Mesenchymal stem cell (in vitro differentiated cells and primary cell): ENCODE measurements around the gene RGSL1.

ENCODE experiments used
- DNase-seq: peaks from one replicate; pipeline ENCODE4 v3.0.0-alpha.2; 2013
- H2AFZ ChIP-seq: one replicate; pipeline ENCODE4 v1.6.1; 2013; ENCODE audit warnings: low read depth, mild to moderate bottlenecking, control low read depth, inconsistent platforms, low read length, moderate library complexity
- H2AK5ac ChIP-seq: 2 replicates; pipeline ENCODE4 v1.6.1; 2013; ENCODE audit warnings: low read length, moderate library complexity, mild to moderate bottlenecking, inconsistent platforms; ENCODE audit not compliant: severe bottlenecking
- H2BK120ac ChIP-seq: one replicate; pipeline ENCODE4 v1.6.1; 2013; ENCODE audit warnings: low read depth, mild to moderate bottlenecking, inconsistent platforms, low read length, moderate library complexity
- H2BK12ac ChIP-seq, 2 experiments: one replicate each; pipeline ENCODE4 v1.6.1; 2013; ENCODE audit warnings: inconsistent platforms in 2 of 2, low read length in 2 of 2, mild to moderate bottlenecking in 2 of 2, moderate library complexity in 2 of 2, control low read depth in 1 of 2
- H2BK15ac ChIP-seq: one replicate; pipeline ENCODE4 v1.6.1; 2013; ENCODE audit warnings: mild to moderate bottlenecking, low read depth, inconsistent platforms; ENCODE audit not compliant: poor library complexity, severe bottlenecking
- H2BK5ac ChIP-seq: 2 replicates; pipeline ENCODE4 v1.6.1; 2013; ENCODE audit warnings: low read depth, mild to moderate bottlenecking, low read length, control low read depth, inconsistent platforms; ENCODE audit not compliant: poor library complexity, severe bottlenecking
- H3K14ac ChIP-seq, 2 experiments: one replicate each; pipeline ENCODE4 v1.6.1; 2013; ENCODE audit warnings: inconsistent platforms in 2 of 2, low read length in 2 of 2, control low read depth in 1 of 2, mild to moderate bottlenecking in 1 of 2, moderate library complexity in 1 of 2
- H3K18ac ChIP-seq, 2 experiments: one replicate each; pipeline ENCODE4 v1.6.1; 2013; ENCODE audit warnings: inconsistent platforms in 2 of 2, low read length in 2 of 2, control low read depth in 1 of 2, low read depth in 1 of 2, mild to moderate bottlenecking in 1 of 2
- H3K23ac ChIP-seq, 2 experiments: one replicate each; pipeline ENCODE4 v1.6.1; 2013; ENCODE audit warnings: inconsistent platforms in 2 of 2, low read length in 2 of 2, mild to moderate bottlenecking in 2 of 2, moderate library complexity in 2 of 2, control low read depth in 1 of 2
- H3K27ac ChIP-seq: 2 replicates; pipeline ENCODE4 v1.5.1; 2013; ENCODE audit warnings: mild to moderate bottlenecking, moderate library complexity, low read length, control low read depth, inconsistent platforms; ENCODE audit not compliant: poor library complexity, severe bottlenecking
- H3K27me3 ChIP-seq, 2 experiments: 2 replicates each; pipeline versions ENCODE4 v1.6.1 to v1.7.0; 2013; ENCODE audit warnings: low read length in 2 of 2, mild to moderate bottlenecking in 2 of 2, moderate library complexity in 2 of 2, control low read depth in 1 of 2, inconsistent platforms in 1 of 2; ENCODE audit not compliant: control insufficient read depth in 1 of 2, insufficient read depth in 1 of 2
- H3K36me3 ChIP-seq, 2 experiments: 2 replicates each; pipeline versions ENCODE4 v1.6.1 to v1.7.0; 2013; ENCODE audit warnings: low read length in 2 of 2, control low read depth in 1 of 2, inconsistent platforms in 1 of 2, low read depth in 1 of 2, mild to moderate bottlenecking in 1 of 2; ENCODE audit not compliant: insufficient read depth in 2 of 2, control insufficient read depth in 1 of 2
- H3K4ac ChIP-seq, 2 experiments: one replicate each; pipeline ENCODE4 v1.6.1; 2013; ENCODE audit warnings: inconsistent platforms in 2 of 2, low read length in 2 of 2, mild to moderate bottlenecking in 2 of 2, moderate library complexity in 2 of 2, control low read depth in 1 of 2, low read depth in 1 of 2
- H3K4me1 ChIP-seq: 2 replicates; pipeline ENCODE4 v1.6.1; 2013; ENCODE audit warnings: low read depth, low read length, control low read depth; ENCODE audit not compliant: control insufficient read depth, insufficient read depth
- H3K4me2 ChIP-seq: 2 replicates; pipeline ENCODE4 v1.6.1; 2013; ENCODE audit warnings: low read length, mild to moderate bottlenecking, inconsistent platforms; ENCODE audit not compliant: poor library complexity, severe bottlenecking
- H3K4me3 ChIP-seq, 2 experiments: 2 replicates each; pipeline versions ENCODE4 v1.5.1 to v1.7.0; 2013; ENCODE audit warnings: low read length in 2 of 2, mild to moderate bottlenecking in 2 of 2, control low read depth in 1 of 2, low read depth in 1 of 2; ENCODE audit not compliant: insufficient read depth in 1 of 2
- H3K79me1 ChIP-seq: replicated peaks from 2 replicates; pipeline ENCODE4 v1.6.1; 2013; ENCODE audit warnings: mild to moderate bottlenecking, control low read depth, low read length, inconsistent platforms; ENCODE audit not compliant: poor library complexity, severe bottlenecking
- H3K9ac ChIP-seq: 2 replicates; pipeline ENCODE4 v1.7.0; 2013; ENCODE audit warnings: mild to moderate bottlenecking, low read length, moderate library complexity
- H3K9me3 ChIP-seq: 2 replicates; pipeline ENCODE4 v1.7.0; 2013; ENCODE audit warnings: mild to moderate bottlenecking, low read length; ENCODE audit not compliant: control insufficient read depth
- H4K8ac ChIP-seq: one replicate; pipeline ENCODE4 v1.6.1; 2013; ENCODE audit warnings: inconsistent platforms, mild to moderate bottlenecking, low read length, moderate library complexity
- H4K91ac ChIP-seq: one replicate; pipeline ENCODE4 v1.6.1; 2013; ENCODE audit warnings: mild to moderate bottlenecking, low read length, inconsistent platforms
- WGBS: methylation state at CpG from one replicate; pipeline ENCODE4 v1.1.7; 2013; ENCODE audit warnings: mixed read lengths; 5-methylcytosine and 5-hydroxymethylcytosine counted together

Gene RGSL1

GRCh38 chr1:182484531-182485257 is 34.7 kb downstream of the RGSL1 start:
- Histone ChIP-seq H3K36me3 (no peaks in the 10 kb centered on the region), H4K91ac (no peak overlapping the region), H3K9me3 (no peaks in the 10 kb centered on the region), H3K4me3 (no peak overlapping the region), H2BK15ac (no peak overlapping the region), H3K14ac (no peak overlapping the region), H3K9ac (no peak overlapping the region), H4K8ac (no peak overlapping the region), H2BK12ac (no peak overlapping the region), H3K27ac (no peak overlapping the region), H2BK120ac (no peak overlapping the region), H3K27me3 (peaks cover 0 to 4% of the 10 kb centered on the region in 2 experiments), H3K4me2 (no peak overlapping the region), H3K4me1 (no peaks in the 10 kb centered on the region), H3K23ac (no peak overlapping the region), H3K18ac (no peak overlapping the region), H3K79me1 (no peaks in the 10 kb centered on the region), H2AFZ (no peak overlapping the region), H2AK5ac (no peak overlapping the region), H3K4ac (no peak overlapping the region), H2BK5ac (no peak overlapping the region)
- DNase-seq = no peak
- WGBS = 58% methylated on average over 5 of the region's 5 CpGs

- no peak overlapping the region for H3K23ac ChIP-seq
- H2AK5ac ChIP-seq = no peak overlapping the region
- H2BK15ac ChIP-seq = no peak overlapping the region
- H3K14ac ChIP-seq = no peak overlapping the region
- no peaks in the 10 kb centered on the region for H3K79me1 ChIP-seq
- no peak overlapping the region for H3K9ac ChIP-seq
- no peaks in the 10 kb centered on the region for H3K36me3 ChIP-seq
- H3K9me3 ChIP-seq = no peaks in the 10 kb centered on the region
- H3K27me3 ChIP-seq = peaks cover 0 to 4% of the 10 kb centered on the region in 2 experiments
- H3K18ac ChIP-seq = no peak overlapping the region
- no peaks in the 10 kb centered on the region for H3K4me1 ChIP-seq
- DNase-seq = no peak
- H4K8ac ChIP-seq = no peak overlapping the region
- H3K4me3 ChIP-seq = no peak overlapping the region
- no peak overlapping the region for H3K27ac ChIP-seq
- no peak overlapping the region for H2BK120ac ChIP-seq
- H2AFZ ChIP-seq = no peak overlapping the region
- H2BK12ac ChIP-seq = no peak overlapping the region
- H2BK5ac ChIP-seq = no peak overlapping the region
- H4K91ac ChIP-seq = no peak overlapping the region
- 100% methylated on average over 1 of the region's 3 CpGs for WGBS
- no peak overlapping the region for H3K4me2 ChIP-seq
- H3K4ac ChIP-seq = no peak overlapping the region
Measured at GRCh38 chr1:182485861-182486260, 35.9 kb downstream of the RGSL1 start.

- Histone ChIP-seq H3K27me3 (peaks cover 0 to under 1% of the 10 kb centered on the region in 2 experiments), H3K14ac (no peak overlapping the region), H2BK15ac (no peak overlapping the region), H3K4me3 (no peak overlapping the region), H3K18ac (no peak overlapping the region), H2BK120ac (no peak overlapping the region), H3K4me2 (no peak overlapping the region), H3K4me1 (no peaks in the 10 kb centered on the region), H3K9ac (no peak overlapping the region), H2AFZ (no peak overlapping the region), H3K27ac (no peak overlapping the region), H2BK12ac (no peak overlapping the region), H2BK5ac (no peak overlapping the region), H2AK5ac (no peak overlapping the region), H3K79me1 (no peaks in the 10 kb centered on the region), H3K36me3 (no peaks in the 10 kb centered on the region), H3K4ac (no peak overlapping the region), H4K8ac (no peak overlapping the region), H3K9me3 (no peaks in the 10 kb centered on the region), H4K91ac (no peak overlapping the region), H3K23ac (no peak overlapping the region)
- no peak for DNase-seq
- WGBS = no CpG with 5 or more reads among the region's 1 CpG
Measured at GRCh38 chr1:182488803-182489202, 38.9 kb downstream of the RGSL1 start.

GRCh38 chr1:182493063-182493462 is 43.1 kb downstream of the RGSL1 start:
- H3K4ac ChIP-seq = no peak overlapping the region
- H3K4me2 ChIP-seq = no peak overlapping the region
- no peaks in the 10 kb centered on the region for H3K27me3 ChIP-seq
- no peak overlapping the region for H2AFZ ChIP-seq
- WGBS = 86% methylated on average over 2 of the region's 2 CpGs
- H2BK12ac ChIP-seq = no peak overlapping the region
- no peak overlapping the region for H4K8ac ChIP-seq
- H3K18ac ChIP-seq = no peak overlapping the region
- no peak overlapping the region for H4K91ac ChIP-seq
- H3K9me3 ChIP-seq = no peaks in the 10 kb centered on the region
- H3K14ac ChIP-seq = no peak overlapping the region
- H3K4me1 ChIP-seq = no peaks in the 10 kb centered on the region
- no peak overlapping the region for H3K9ac ChIP-seq
- H2AK5ac ChIP-seq = no peak overlapping the region
- no peak overlapping the region for H3K27ac ChIP-seq
- DNase-seq = no peak
- H3K4me3 ChIP-seq = no peak overlapping the region
- no peak overlapping the region for H3K23ac ChIP-seq
- no peak overlapping the region for H2BK5ac ChIP-seq
- no peak overlapping the region for H2BK15ac ChIP-seq
- no peaks in the 10 kb centered on the region for H3K36me3 ChIP-seq
- no peak overlapping the region for H2BK120ac ChIP-seq
- no peaks in the 10 kb centered on the region for H3K79me1 ChIP-seq
